Measurements from ENCODE around the gene ASL.
"Not testable (repeated sequence)": the region's sequence is repeated elsewhere in the genome, so short reads cannot be mapped to it uniquely, and the experiment has no call there.

Gene ASL

GRCh38 chr7:66044498-66044854 is 31.1 kb upstream of the ASL start:
- H3K18ac ChIP-seq (ENCODE audit: low read length); H4K91ac ChIP-seq (ENCODE audit: low read depth, low read length); H2BK12ac ChIP-seq (ENCODE audit: low read length); H3K27ac ChIP-seq (ENCODE audit: low read depth, low read length); H3K4me2 ChIP-seq (ENCODE audit: low read length); H3K4me3 ChIP-seq (ENCODE audit: low read depth, low read length); DNase-seq; H4K8ac ChIP-seq (ENCODE audit: low read depth, low read length); H2AFZ ChIP-seq (ENCODE audit: insufficient read depth, low read length, poor library complexity); H3K36me3 ChIP-seq (ENCODE audit: control insufficient read depth in 1 of 2, insufficient read depth in 2 of 2, low read length in 2 of 2); H3K4ac ChIP-seq (ENCODE audit: low read depth, low read length); H3K27me3 ChIP-seq (ENCODE audit: insufficient read depth, low read length); H3K9ac ChIP-seq (ENCODE audit: low read length); H3K4me1 ChIP-seq (ENCODE audit: control insufficient read depth in 1 of 2, insufficient read depth in 2 of 2, low read length in 2 of 2); H3K79me2 ChIP-seq (ENCODE audit: control insufficient read depth, insufficient read depth, low read length, poor library complexity); H3K79me1 ChIP-seq (ENCODE audit: low read length); H3K9me3 ChIP-seq (ENCODE audit: insufficient read depth, low read depth, low read length); H3K23ac ChIP-seq (ENCODE audit: low read length); H2BK120ac ChIP-seq (ENCODE audit: insufficient read depth, low read length, poor library complexity); H2AK5ac ChIP-seq (ENCODE audit: low read length); H2BK5ac ChIP-seq (ENCODE audit: low read depth, low read length, poor library complexity); H3K14ac ChIP-seq (ENCODE audit: low read length); H4K12ac ChIP-seq (ENCODE audit: low read depth, low read length): not testable (repeated sequence)
- WGBS (ENCODE audit: extremely low coverage, insufficient coverage, insufficient read length) = no CpG with 5 or more reads among the region's 17 CpGs

GRCh38 chr7:66047426-66047825 is 28.2 kb upstream of the ASL start:
- H3K27ac ChIP-seq (ENCODE audit: low read depth, low read length) = no peak overlapping the region

GRCh38 chr7:66049886-66050285 is 25.7 kb upstream of the ASL start:
- H2BK12ac ChIP-seq (ENCODE audit: low read length); H2BK120ac ChIP-seq (ENCODE audit: insufficient read depth, low read length, poor library complexity); H3K9ac ChIP-seq (ENCODE audit: low read length); H3K18ac ChIP-seq (ENCODE audit: low read length); H3K27ac ChIP-seq (ENCODE audit: low read depth, low read length); H3K4ac ChIP-seq (ENCODE audit: low read depth, low read length); H3K79me2 ChIP-seq (ENCODE audit: control insufficient read depth, insufficient read depth, low read length, poor library complexity); H3K14ac ChIP-seq (ENCODE audit: low read length); H4K8ac ChIP-seq (ENCODE audit: low read depth, low read length); H3K9me3 ChIP-seq (ENCODE audit: insufficient read depth, low read depth, low read length); DNase-seq; H3K79me1 ChIP-seq (ENCODE audit: low read length); H3K23ac ChIP-seq (ENCODE audit: low read length); H3K27me3 ChIP-seq (ENCODE audit: insufficient read depth, low read length); H3K4me3 ChIP-seq (ENCODE audit: low read depth, low read length); H3K36me3 ChIP-seq (ENCODE audit: control insufficient read depth in 1 of 2, insufficient read depth in 2 of 2, low read length in 2 of 2); H3K4me2 ChIP-seq (ENCODE audit: low read length); H3K4me1 ChIP-seq (ENCODE audit: control insufficient read depth in 1 of 2, insufficient read depth in 2 of 2, low read length in 2 of 2); H2AK5ac ChIP-seq (ENCODE audit: low read length); H2BK5ac ChIP-seq (ENCODE audit: low read depth, low read length, poor library complexity); H2AFZ ChIP-seq (ENCODE audit: insufficient read depth, low read length, poor library complexity); H4K12ac ChIP-seq (ENCODE audit: low read depth, low read length); H4K91ac ChIP-seq (ENCODE audit: low read depth, low read length): not testable (repeated sequence)
- WGBS (ENCODE audit: extremely low coverage, insufficient coverage, insufficient read length) = no CpG with 5 or more reads among the region's 4 CpGs

More at GRCh38 chr7:66047426-66047825, 28.2 kb upstream of the ASL start:
- no peak overlapping the region for H3K14ac ChIP-seq (ENCODE audit: low read length)
- H3K36me3 ChIP-seq (ENCODE audit: control insufficient read depth in 1 of 2, insufficient read depth in 2 of 2, low read length in 2 of 2) = no peaks in the 10 kb centered on the region
- no peak overlapping the region for H2AFZ ChIP-seq (ENCODE audit: insufficient read depth, low read length, poor library complexity)
- no peaks in the 10 kb centered on the region for H3K79me2 ChIP-seq (ENCODE audit: control insufficient read depth, insufficient read depth, low read length, poor library complexity)
- H3K4me3 ChIP-seq (ENCODE audit: low read depth, low read length) = no peak overlapping the region
- H3K4me2 ChIP-seq (ENCODE audit: low read length) = no peak overlapping the region
- H4K91ac ChIP-seq (ENCODE audit: low read depth, low read length) = no peak overlapping the region
- no peak overlapping the region for H4K8ac ChIP-seq (ENCODE audit: low read depth, low read length)
- no peaks in the 10 kb centered on the region for H3K27me3 ChIP-seq (ENCODE audit: insufficient read depth, low read length)
- H3K4me1 ChIP-seq (ENCODE audit: control insufficient read depth in 1 of 2, insufficient read depth in 2 of 2, low read length in 2 of 2) = no peaks in the 10 kb centered on the region
- no peaks in the 10 kb centered on the region for H3K79me1 ChIP-seq (ENCODE audit: low read length)
- no peak overlapping the region for H3K18ac ChIP-seq (ENCODE audit: low read length)
- H2AK5ac ChIP-seq (ENCODE audit: low read length) = no peak overlapping the region
- H2BK5ac ChIP-seq (ENCODE audit: low read depth, low read length, poor library complexity) = no peak overlapping the region
- DNase-seq = no peak
- H2BK120ac ChIP-seq (ENCODE audit: insufficient read depth, low read length, poor library complexity) = no peak overlapping the region
- H3K9me3 ChIP-seq (ENCODE audit: insufficient read depth, low read depth, low read length) = no peaks in the 10 kb centered on the region
- H4K12ac ChIP-seq (ENCODE audit: low read depth, low read length) = no peak overlapping the region
- WGBS (ENCODE audit: extremely low coverage, insufficient coverage, insufficient read length) = no CpG with 5 or more reads among the region's 8 CpGs
- no peak overlapping the region for H3K4ac ChIP-seq (ENCODE audit: low read depth, low read length)
- H2BK12ac ChIP-seq (ENCODE audit: low read length) = no peak overlapping the region
- no peak overlapping the region for H3K23ac ChIP-seq (ENCODE audit: low read length)
- no peak overlapping the region for H3K9ac ChIP-seq (ENCODE audit: low read length)

GRCh38 chr7:66050337-66050957 is 25.2 kb upstream of the ASL start:
- no peak for DNase-seq
- Histone ChIP-seq H3K27ac (ENCODE audit: low read depth, low read length) (no peak overlapping the region), H3K4ac (ENCODE audit: low read depth, low read length) (no peak overlapping the region), H4K8ac (ENCODE audit: low read depth, low read length) (no peak overlapping the region), H2BK5ac (ENCODE audit: low read depth, low read length, poor library complexity) (no peak overlapping the region), H4K91ac (ENCODE audit: low read depth, low read length) (no peak overlapping the region), H3K4me2 (ENCODE audit: low read length) (no peak overlapping the region), H3K4me3 (ENCODE audit: low read depth, low read length) (no peak overlapping the region), H3K9ac (ENCODE audit: low read length) (no peak overlapping the region), H3K14ac (ENCODE audit: low read length) (no peak overlapping the region), H2AFZ (ENCODE audit: insufficient read depth, low read length, poor library complexity) (no peak overlapping the region), H4K12ac (ENCODE audit: low read depth, low read length) (no peak overlapping the region), H2AK5ac (ENCODE audit: low read length) (no peak overlapping the region), H3K79me2 (ENCODE audit: control insufficient read depth, insufficient read depth, low read length, poor library complexity) (no peaks in the 10 kb centered on the region), H3K36me3 (ENCODE audit: control insufficient read depth in 1 of 2, insufficient read depth in 2 of 2, low read length in 2 of 2) (no peaks in the 10 kb centered on the region), H3K27me3 (ENCODE audit: insufficient read depth, low read length) (no peaks in the 10 kb centered on the region), H3K9me3 (ENCODE audit: insufficient read depth, low read depth, low read length) (no peaks in the 10 kb centered on the region), H3K18ac (ENCODE audit: low read length) (no peak overlapping the region), H3K4me1 (ENCODE audit: control insufficient read depth in 1 of 2, insufficient read depth in 2 of 2, low read length in 2 of 2) (no peaks in the 10 kb centered on the region), H2BK120ac (ENCODE audit: insufficient read depth, low read length, poor library complexity) (no peak overlapping the region), H2BK12ac (ENCODE audit: low read length) (no peak overlapping the region), H3K23ac (ENCODE audit: low read length) (no peak overlapping the region), H3K79me1 (ENCODE audit: low read length) (no peaks in the 10 kb centered on the region)
- WGBS (ENCODE audit: extremely low coverage, insufficient coverage, insufficient read length) = no CpG with 5 or more reads among the region's 7 CpGs
